GM18519 (cell line): ENCODE data around the gene CCL27.

Experiments used
- ATAC-seq: cut with Tn5 transposase; IDR thresholded peaks from one replicate; pipeline ENCODE4 v1.9.1; 2021; ENCODE audit warnings: mild to moderate bottlenecking, moderate library complexity; ENCODE audit not compliant: unreplicated experiment, low FRiP score

The CCL27 gene

GRCh38 chr9:34662526-34663302 lies at the start of gene CCL27:
TSS of gene CCL27 (minus strand) at chr9:34662657. CDS start at chr9:34662633, 24 bp downstream.
- no peak for ATAC-seq

GRCh38 chr9:34712140-34712539 lies 49.7 kb upstream of the CCL27 start:
- ATAC-seq = no peak

GRCh38 chr9:34710023-34710422 lies 47.6 kb upstream of the CCL27 start, which contains the start of gene CCL21:
TSS of gene CCL21 (minus strand) at chr9:34710136. CDS start at chr9:34710066, 70 bp downstream.
- ATAC-seq = no peak

GRCh38 chr9:34709196-34709978 lies 46.9 kb upstream of the CCL27 start:
- no peak for ATAC-seq

- no peak for ATAC-seq
These were observed 44.7 kb upstream of the CCL27 start for GRCh38 chr9:34707130-34707529.

GRCh38 chr9:34701769-34702736 lies 39.6 kb upstream of the CCL27 start:
- ATAC-seq = peak; percentile 49

GRCh38 chr9:34701023-34701768 lies 38.7 kb upstream of the CCL27 start:
- ATAC-seq = no peak

- no peak for ATAC-seq
These were observed 32.4 kb upstream of the CCL27 start for GRCh38 chr9:34694811-34695210.

GRCh38 chr9:34693560-34693959 lies 31.1 kb upstream of the CCL27 start:
- ATAC-seq = no peak

GRCh38 chr9:34691936-34692315 lies 29.5 kb upstream of the CCL27 start:
- ATAC-seq = no peak

GRCh38 chr9:34690983-34691935 lies 28.8 kb upstream of the CCL27 start, which contains the start of gene CCL19:
TSS of gene CCL19 (minus strand) at chr9:34691276. CDS start at chr9:34691139, 137 bp downstream.
- no peak for ATAC-seq

- no peak for ATAC-seq
These were observed 27.1 kb upstream of the CCL27 start for GRCh38 chr9:34689512-34689911.

- no peak for ATAC-seq
These were observed 26.6 kb upstream of the CCL27 start for GRCh38 chr9:34689116-34689470.

GRCh38 chr9:34688329-34689115 lies 26.1 kb upstream of the CCL27 start:
- ATAC-seq = no peak

GRCh38 chr9:34687276-34688030 lies 25.0 kb upstream of the CCL27 start:
- no peak for ATAC-seq

- no peak for ATAC-seq
These were observed 24.3 kb upstream of the CCL27 start for GRCh38 chr9:34686732-34687131.

GRCh38 chr9:34686231-34686630 lies 23.8 kb upstream of the CCL27 start:
- ATAC-seq = no peak
